HUES64 (cell line): Measurements from ENCODE around the gene AGAP1.

ENCODE experiments used
- H3K27ac ChIP-seq: 2 replicates; pipeline ENCODE4 v1.7.0; 2013; ENCODE audit warnings: low read depth, low read length, inconsistent platforms
- H3K27me3 ChIP-seq: 2 replicates; pipeline ENCODE4 v1.6.1; 2013; ENCODE audit warnings: mild to moderate bottlenecking, low read length; ENCODE audit not compliant: insufficient read depth
- H3K36me3 ChIP-seq: 2 replicates; pipeline ENCODE4 v1.6.1; 2013; ENCODE audit warnings: mild to moderate bottlenecking, low read length; ENCODE audit not compliant: insufficient read depth
- H3K4me1 ChIP-seq: 2 replicates; pipeline ENCODE4 v1.6.1; 2013; ENCODE audit warnings: mild to moderate bottlenecking, low read length, moderate library complexity; ENCODE audit not compliant: insufficient read depth
- H3K4me3 ChIP-seq: 2 replicates; pipeline ENCODE4 v1.5.1; 2013; ENCODE audit warnings: mild to moderate bottlenecking, low read length, moderate library complexity
- H3K9ac ChIP-seq: 2 replicates; pipeline ENCODE4 v1.6.1; 2013; ENCODE audit warnings: mild to moderate bottlenecking, low read depth, low read length
- H3K9me3 ChIP-seq: 2 replicates; pipeline ENCODE4 v1.6.1; 2013; ENCODE audit warnings: low read depth, low read length; ENCODE audit not compliant: insufficient read depth
- WGBS: fragments of 150-250, 120-280 bp; methylation state at CpG from one replicate; pipeline ENCODE4 v1.1.7; 2013; ENCODE audit warnings: missing lambda C conversion rate; 5-methylcytosine and 5-hydroxymethylcytosine counted together

Gene AGAP1

DNA sequence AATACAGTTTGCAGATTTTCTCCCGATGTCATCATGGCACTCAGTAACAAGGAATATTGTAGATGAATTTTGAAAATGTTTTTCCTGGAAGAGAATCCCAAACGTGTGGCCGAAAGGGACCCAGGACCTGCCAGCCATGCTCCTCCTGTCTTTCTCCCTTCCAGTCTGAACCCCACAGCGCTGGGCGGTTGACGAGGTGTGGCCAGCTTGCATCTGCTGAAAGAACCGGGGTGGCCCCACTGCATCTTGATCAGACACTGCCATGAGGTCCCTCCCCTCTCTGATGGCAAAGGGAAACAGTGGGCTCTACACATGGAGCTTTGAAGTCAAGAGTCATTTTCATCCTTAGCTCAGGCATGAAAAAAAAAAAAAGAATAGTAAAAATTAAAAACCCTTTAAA is 240.3 kb downstream of the AGAP1 start:
- 96% methylated on average over 7 of the region's 7 CpGs for WGBS
- H3K27ac ChIP-seq = no peak overlapping the region
- H3K9ac ChIP-seq = no peak overlapping the region

DNA sequence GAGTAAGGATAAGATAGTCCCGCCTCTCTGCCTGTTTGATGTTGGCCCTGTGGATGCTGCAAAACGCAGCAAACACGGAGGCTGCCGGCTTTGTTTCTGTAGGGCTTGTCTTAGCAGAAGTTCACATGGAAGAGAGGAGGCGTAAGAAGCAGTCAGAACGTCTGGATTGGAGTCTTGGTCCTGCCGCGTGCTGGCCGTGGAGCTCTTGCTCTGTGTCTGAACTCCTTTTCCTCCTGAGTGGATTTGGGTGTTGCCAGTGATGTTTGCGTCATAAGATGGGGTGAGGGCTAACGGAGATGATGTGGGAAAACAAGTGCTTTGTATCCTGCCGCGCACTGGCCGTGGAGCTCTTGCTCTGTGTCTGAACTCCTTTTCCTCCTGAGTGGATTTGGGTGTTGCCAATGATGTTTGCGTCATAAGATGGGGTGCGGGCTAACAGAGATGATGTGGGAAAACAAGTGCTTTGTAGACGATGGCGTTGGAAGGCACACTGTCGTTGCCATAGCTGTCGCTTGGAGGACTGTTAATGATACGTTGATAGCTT is 240.9 kb downstream of the AGAP1 start:
- H3K36me3 ChIP-seq = no peaks in the 10 kb centered on the region
- H3K9ac ChIP-seq = no peak overlapping the region
- no peak overlapping the region for H3K27ac ChIP-seq
- H3K27me3 ChIP-seq = no peaks in the 10 kb centered on the region
- no peak overlapping the region for H3K4me3 ChIP-seq
- H3K4me1 ChIP-seq = peaks cover 26% of the 10 kb centered on the region
- WGBS = 94% methylated on average over 21 of the region's 21 CpGs
- H3K9me3 ChIP-seq = no peaks in the 10 kb centered on the region

More for the DNA sequence above, 240.3 kb downstream of the AGAP1 start:
- Histone ChIP-seq H3K4me3 (no peak overlapping the region), H3K27me3 (no peaks in the 10 kb centered on the region), H3K4me1 (peaks cover 26% of the 10 kb centered on the region), H3K36me3 (no peaks in the 10 kb centered on the region), H3K9me3 (no peaks in the 10 kb centered on the region)

DNA sequence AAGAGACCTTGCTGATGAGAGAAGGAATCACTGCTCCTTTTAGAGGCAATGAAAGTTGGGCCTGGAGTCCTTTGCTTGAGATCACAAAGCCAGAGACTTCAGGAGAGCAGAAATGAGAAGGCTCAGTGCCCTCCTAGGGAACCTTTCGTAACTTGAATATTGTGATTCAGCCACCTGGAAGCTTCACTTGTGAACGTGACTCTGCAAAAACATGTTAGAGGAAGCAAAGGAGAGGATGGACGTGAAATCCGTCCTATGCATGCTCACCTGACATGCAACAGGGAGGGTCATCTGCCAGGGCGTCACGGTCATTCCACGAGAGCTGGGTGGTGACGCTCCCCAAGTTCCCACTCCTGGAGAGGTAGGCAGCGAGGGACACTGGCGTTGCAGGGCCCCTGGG is 243.6 kb downstream of the AGAP1 start:
- Histone ChIP-seq H3K9me3 (no peaks in the 10 kb centered on the region), H3K4me3 (no peak overlapping the region), H3K36me3 (peaks cover 8% of the 10 kb centered on the region), H3K4me1 (peaks cover 10% of the 10 kb centered on the region), H3K27ac (no peak overlapping the region), H3K27me3 (no peaks in the 10 kb centered on the region), H3K9ac (no peak overlapping the region)
- 95% methylated on average over 10 of the region's 10 CpGs for WGBS

DNA sequence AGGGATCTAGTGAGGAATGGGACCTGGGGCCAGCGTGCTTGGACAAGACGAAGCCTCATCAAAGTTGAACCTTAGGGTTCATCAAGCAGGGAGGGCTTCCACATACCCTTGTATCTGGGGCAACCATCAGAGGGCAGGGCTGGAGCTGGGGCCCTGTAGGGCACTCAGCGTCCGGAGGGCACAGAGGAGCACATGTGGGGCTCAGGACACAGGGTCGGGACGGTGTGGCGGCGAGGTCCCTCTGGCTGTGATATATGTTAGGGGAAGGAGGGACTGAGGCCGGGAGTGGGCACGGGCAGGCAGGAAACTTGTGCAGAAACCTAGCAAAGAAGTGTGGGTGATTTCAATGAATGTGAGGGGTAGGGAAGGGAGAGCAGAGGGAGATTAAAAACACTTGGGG is 244.0 kb downstream of the AGAP1 start:
- Histone ChIP-seq H3K9ac (no peak overlapping the region), H3K4me3 (no peak overlapping the region), H3K27ac (no peak overlapping the region), H3K36me3 (peaks cover 10% of the 10 kb centered on the region), H3K9me3 (no peaks in the 10 kb centered on the region), H3K27me3 (no peaks in the 10 kb centered on the region), H3K4me1 (peaks cover 6% of the 10 kb centered on the region; the same call in 1 of the 2 replicates)
- 95% methylated on average over 10 of the region's 10 CpGs for WGBS

DNA sequence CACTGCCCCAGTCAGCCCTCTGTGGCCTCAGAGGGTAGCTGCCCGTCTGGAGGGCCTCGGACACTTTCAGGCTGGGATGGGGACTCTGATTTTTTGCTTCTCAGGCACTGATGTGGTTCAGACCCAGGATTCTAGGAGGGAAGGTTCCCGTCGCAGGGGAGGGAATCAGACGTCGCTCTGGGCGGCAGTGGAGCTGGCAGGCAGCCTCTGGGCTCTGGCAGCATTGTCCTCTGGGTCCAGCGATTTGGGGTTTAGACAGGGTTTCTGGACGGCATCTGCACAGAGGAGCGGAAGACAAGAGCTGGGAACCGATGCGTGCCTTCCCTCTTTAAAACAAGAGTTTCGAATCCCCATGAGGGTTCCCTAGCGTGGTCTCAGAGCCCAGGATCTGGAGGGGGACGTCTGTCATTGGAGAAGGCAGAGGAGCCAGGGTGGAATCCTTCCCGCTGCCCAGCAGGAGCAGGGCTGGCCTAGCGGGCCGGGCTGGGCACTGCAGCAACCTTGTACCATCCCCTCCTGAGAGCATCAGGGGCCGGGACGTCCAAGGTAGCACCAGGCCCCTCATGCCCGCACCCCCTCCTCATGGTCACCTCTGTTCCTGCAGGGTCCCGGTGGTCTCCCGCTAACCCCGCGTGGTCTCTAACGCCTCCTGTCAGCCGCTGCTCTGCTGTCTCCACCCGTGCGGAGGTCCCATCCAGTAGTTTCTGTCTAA is 246.0 kb downstream of the AGAP1 start:
- Histone ChIP-seq H3K27me3 (no peaks in the 10 kb centered on the region), H3K9ac (no peak overlapping the region), H3K9me3 (no peaks in the 10 kb centered on the region), H3K27ac (no peak overlapping the region), H3K36me3 (peaks cover 16% of the 10 kb centered on the region), H3K4me3 (no peak overlapping the region), H3K4me1 (no peaks in the 10 kb centered on the region)
- WGBS = 94% methylated on average over 29 of the region's 29 CpGs

DNA sequence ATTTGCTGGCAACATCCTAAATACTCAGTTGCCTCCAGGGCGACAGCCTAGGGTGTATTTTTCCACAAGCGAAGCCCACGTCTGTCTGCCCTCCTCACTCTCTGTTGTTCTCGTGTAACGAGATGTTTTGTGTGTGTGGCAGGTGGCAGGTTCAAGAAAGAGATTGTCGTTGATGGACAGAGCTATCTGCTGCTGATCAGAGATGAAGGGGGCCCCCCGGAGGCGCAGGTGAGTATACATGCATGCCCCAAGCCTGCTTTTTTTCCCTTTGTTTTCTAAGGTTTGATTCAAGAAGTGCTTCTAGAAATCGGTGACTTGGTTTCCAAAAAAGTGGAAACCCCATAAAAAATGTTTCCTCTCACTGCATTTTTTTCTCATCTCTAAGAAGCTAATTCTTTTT is 247.0 kb downstream of the AGAP1 start:
- Histone ChIP-seq H3K4me1 (no peaks in the 10 kb centered on the region), H3K9ac (no peak overlapping the region), H3K27ac (no peak overlapping the region), H3K9me3 (no peaks in the 10 kb centered on the region), H3K4me3 (no peak overlapping the region), H3K27me3 (no peaks in the 10 kb centered on the region), H3K36me3 (peaks cover 22% of the 10 kb centered on the region)
- WGBS = 69% methylated on average over 9 of the region's 9 CpGs

DNA sequence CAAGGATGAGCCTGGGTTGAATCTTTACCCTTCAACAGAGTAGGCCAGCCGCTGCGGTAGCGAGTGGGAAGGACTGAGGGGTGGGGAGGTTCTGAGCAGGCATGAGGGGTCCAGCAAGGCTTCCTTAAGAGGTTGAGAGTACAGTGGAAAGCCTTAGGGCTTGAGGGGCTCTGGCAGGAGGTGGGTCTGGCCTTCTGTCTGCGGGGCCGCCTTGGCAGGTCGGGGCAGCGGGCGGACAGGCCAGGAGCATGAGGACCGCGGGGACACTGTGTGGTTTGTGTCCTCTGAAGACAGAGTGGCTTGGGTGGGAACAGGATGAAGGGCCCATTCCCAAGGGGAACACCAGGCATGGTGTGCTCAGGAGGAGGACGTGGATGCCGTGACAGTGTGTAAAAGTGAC is 250.3 kb downstream of the AGAP1 start:
- Histone ChIP-seq H3K27me3 (no peaks in the 10 kb centered on the region), H3K27ac (no peak overlapping the region), H3K4me3 (no peak overlapping the region), H3K4me1 (peaks cover 17% of the 10 kb centered on the region), H3K36me3 (peaks cover 28% of the 10 kb centered on the region), H3K9ac (no peak overlapping the region), H3K9me3 (no peaks in the 10 kb centered on the region)
- WGBS = 95% methylated on average over 12 of the region's 12 CpGs

DNA sequence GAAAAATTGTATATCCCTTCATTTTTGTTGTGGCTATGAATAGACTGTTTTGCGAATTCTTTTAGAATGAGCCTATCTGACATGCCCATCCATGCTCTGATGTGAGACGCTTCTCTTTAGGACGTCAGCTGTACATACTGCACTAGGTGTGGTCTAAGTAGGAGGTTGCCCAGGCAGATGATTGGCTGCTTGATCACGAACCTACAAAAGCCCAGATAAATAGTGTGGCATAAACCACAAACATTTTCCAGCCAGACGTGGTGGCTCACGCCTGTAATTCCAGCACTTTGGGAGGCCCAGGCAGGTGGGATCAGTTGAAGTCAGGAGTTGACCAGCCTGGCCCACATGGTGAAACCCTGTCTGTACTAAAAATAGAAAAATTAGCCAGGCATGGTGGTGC is 251.8 kb downstream of the AGAP1 start:
- Histone ChIP-seq H3K9ac (no peak overlapping the region), H3K27me3 (no peaks in the 10 kb centered on the region), H3K36me3 (peaks cover 35% of the 10 kb centered on the region), H3K27ac (no peak overlapping the region), H3K4me3 (no peak overlapping the region), H3K9me3 (no peaks in the 10 kb centered on the region), H3K4me1 (peaks cover 17% of the 10 kb centered on the region)
- 96% methylated on average over 6 of the region's 6 CpGs for WGBS

DNA sequence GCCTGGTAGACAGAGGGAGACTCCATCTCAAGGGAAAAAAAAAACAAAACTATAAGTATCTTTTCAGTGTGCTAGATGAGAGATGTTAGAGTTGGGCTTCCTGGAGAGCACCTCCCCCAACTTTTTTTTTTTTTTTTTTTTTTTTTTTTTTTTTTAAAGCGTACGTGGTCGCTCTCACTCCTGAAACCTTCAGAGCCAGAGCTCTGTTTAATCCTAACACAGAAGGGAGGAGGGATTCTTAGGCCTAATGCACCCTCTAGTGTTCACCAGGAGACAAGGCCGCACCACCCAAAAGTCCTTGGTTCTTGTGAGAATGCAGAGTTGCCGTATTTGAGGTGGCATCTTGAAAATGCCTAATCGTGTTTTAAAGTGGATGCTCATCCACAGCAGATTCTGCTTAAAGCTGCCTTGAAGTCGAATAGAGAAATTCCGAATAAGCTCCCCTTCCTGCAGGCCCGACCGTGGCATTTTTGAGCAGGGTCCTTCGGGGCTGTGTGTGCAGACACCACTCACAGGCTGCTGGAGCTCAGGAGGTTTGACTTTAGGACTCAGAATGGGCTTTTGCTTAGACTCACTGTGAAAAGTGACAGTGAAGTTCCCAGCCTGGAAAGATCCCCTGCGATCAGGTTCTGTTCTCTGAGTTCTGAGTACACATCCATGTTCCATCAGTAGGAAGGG is 252.6 kb downstream of the AGAP1 start:
- no peak overlapping the region for H3K27ac ChIP-seq
- WGBS = 47% methylated on average over 12 of the region's 12 CpGs

DNA sequence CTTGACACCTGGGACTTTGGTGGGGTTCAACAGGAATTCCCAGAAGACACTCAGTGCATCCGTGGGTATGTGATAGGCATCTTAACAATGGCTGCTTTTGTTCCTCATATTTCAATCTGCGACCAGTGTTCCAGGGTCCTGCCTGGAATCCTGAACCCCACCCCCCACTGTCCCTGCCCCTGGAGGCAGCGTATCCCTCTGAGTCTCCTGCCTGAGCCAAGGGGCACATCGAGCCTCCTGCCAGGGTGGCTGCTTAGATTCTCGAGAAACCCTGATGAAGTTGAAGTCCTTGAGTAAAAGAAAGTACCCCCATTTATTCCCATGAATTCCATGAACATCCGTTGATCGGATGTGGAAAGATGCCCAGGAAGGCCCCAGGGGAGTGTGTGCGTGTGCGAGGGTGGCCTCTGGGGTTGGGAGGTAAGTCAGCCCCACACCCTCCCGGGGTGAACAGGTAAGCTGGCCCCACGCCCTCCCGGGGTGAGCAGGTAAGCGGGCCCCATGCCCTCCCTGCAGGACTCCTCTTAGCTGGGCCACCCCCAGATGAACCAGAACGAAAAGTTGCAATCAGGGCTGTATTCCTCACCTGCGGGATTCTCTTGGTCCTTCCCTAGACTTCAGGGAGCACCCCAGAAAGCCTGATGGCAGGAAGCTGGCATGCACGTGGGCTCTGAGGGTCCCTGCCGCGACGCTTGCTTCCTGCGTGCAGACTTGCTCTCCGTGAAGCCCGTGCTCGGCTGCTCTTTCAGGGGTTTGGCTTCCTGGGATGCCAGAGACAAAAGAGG is 253.3 kb downstream of the AGAP1 start:
- Histone ChIP-seq H3K9me3 (no peaks in the 10 kb centered on the region), H3K27me3 (no peaks in the 10 kb centered on the region), H3K4me3 (no peak overlapping the region), H3K4me1 (peaks cover 17% of the 10 kb centered on the region), H3K9ac (no peak overlapping the region), H3K27ac (no peak overlapping the region), H3K36me3 (peaks cover 41% of the 10 kb centered on the region)
- 93% methylated on average over 23 of the region's 23 CpGs for WGBS

More for the DNA sequence above, 252.6 kb downstream of the AGAP1 start:
- Histone ChIP-seq H3K9me3 (no peaks in the 10 kb centered on the region), H3K9ac (no peak overlapping the region), H3K36me3 (peaks cover 40% of the 10 kb centered on the region), H3K4me1 (peaks cover 17% of the 10 kb centered on the region), H3K4me3 (no peak overlapping the region), H3K27me3 (no peaks in the 10 kb centered on the region)

DNA sequence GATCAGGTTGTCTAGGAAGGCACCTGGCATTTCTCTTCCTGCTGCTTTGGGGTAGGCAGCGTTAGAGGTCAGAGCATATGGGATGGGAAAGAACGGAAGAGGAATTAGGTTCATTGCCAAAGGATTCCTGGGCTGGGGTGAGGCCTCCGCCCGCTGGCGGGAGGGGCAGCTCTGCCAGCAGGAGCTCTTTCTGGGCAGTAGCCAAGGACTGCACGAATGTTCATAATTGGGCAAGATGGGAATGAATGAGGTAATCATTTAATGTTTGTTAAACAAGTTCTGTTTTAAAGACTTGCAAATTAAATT is 253.9 kb downstream of the AGAP1 start:
- Histone ChIP-seq H3K27me3 (no peaks in the 10 kb centered on the region), H3K9ac (no peak overlapping the region), H3K27ac (no peak overlapping the region), H3K4me1 (peaks cover 17% of the 10 kb centered on the region), H3K4me3 (no peak overlapping the region), H3K9me3 (no peaks in the 10 kb centered on the region), H3K36me3 (peaks cover 39% of the 10 kb centered on the region)
- WGBS = 80% methylated on average over 6 of the region's 6 CpGs
